BLaER1 treated with 17β-estradiol and CSF1 and Interleukin-3, amounts not matched to agents 10 nM and 100 nM (cell line): ENCODE measurements around the gene TNS1.

Experiments
- H3K27ac ChIP-seq, 11 experiments: shearing (Covaris generic); formaldehyde crosslinking; 2 replicates each; pipeline ENCODE4 v1.8.1; 2022
- H3K27me3 ChIP-seq, 11 experiments: shearing (Covaris generic); formaldehyde crosslinking; 2 replicates each; pipeline ENCODE4 v1.8.1; 2022
- H3K36me3 ChIP-seq, 11 experiments: shearing (Covaris generic); formaldehyde crosslinking; 2 replicates each; pipeline ENCODE4 v1.8.1; 2022
- H3K4me1 ChIP-seq, 10 experiments: shearing (Covaris generic); formaldehyde crosslinking; 2 replicates each; pipeline ENCODE4 v1.8.1; 2022
- H3K4me2 ChIP-seq, 11 experiments: shearing (Covaris generic); formaldehyde crosslinking; 2 replicates each; pipeline ENCODE4 v1.8.1; 2022
- H3K4me3 ChIP-seq, 10 experiments: shearing (Covaris generic); formaldehyde crosslinking; 2 replicates each; pipeline ENCODE4 v1.8.1; 2022
- H3K9ac ChIP-seq, 11 experiments: shearing (Covaris generic); formaldehyde crosslinking; 2 replicates each; pipeline ENCODE4 v1.8.1; 2022
- H3K9me3 ChIP-seq, 11 experiments: shearing (Covaris generic); formaldehyde crosslinking; replicated peaks in 1 of 11; 2 replicates each; pipeline ENCODE4 v1.8.1; 2022
- H4K20me1 ChIP-seq, 11 experiments: shearing (Covaris generic); formaldehyde crosslinking; 2 replicates each; pipeline ENCODE4 v1.8.1; 2022
- Cebpa-rat ChIP-seq, 11 experiments: shearing (Covaris generic); IDR thresholded peaks; 2 replicates each; pipeline ENCODE4 v1.8.1; 2022

Gene TNS1

DNA sequence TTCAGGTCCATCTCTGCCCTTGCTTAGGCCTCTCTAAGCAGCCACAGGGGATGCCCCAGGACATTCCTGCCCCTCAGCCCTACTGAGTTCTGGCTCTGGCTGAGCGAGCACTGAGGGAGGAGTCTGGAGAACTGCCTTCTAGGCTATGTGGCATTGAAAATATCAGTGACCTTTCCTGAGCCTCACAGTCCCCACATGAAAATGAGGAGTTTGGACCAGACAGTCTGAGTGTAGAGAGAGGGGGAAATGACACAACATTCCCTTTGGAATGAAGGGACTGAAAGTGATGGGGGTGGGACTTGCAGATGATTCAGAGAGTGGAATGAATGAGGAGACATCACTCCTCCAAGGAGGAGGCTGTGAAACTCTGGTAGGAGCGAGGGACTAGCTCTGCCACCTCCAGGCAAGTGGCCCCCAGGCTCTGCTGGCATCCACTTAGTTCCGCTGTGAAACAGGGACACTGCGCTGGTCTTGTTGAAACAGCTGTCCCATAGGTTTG is 8.0 kb downstream of the TNS1 start:
- H3K4me3 ChIP-seq = no peak overlapping the region
- no peaks in the 10 kb centered on the region for H3K9me3 ChIP-seq
- peak overlapping the region in 8 of 11 experiments; percentile 26 to 55 (median 44); a peak in 8 of 22 replicates for H3K9ac ChIP-seq
- H3K4me1 ChIP-seq = peaks cover 27 to 40% (median 32%) of the 10 kb centered on the region in 10 experiments
- H3K27ac ChIP-seq = peak overlapping the region in 2 of 11 experiments; percentile 25 to 36; a peak in 3 of 22 replicates
- peaks cover 0 to 27% (median 0%) of the 10 kb centered on the region in 11 experiments; a peak in 7 of 22 replicates for H4K20me1 ChIP-seq
- H3K36me3 ChIP-seq = peaks cover 0 to 41% (median 0%) of the 10 kb centered on the region in 11 experiments; a peak in 7 of 22 replicates
- peak overlapping the region; percentile 53 to 79 (median 71) for H3K4me2 ChIP-seq
- TF ChIP-seq Cebpa-rat (IDR thresholded peaks at IDR 0.05) = no peak
- H3K27me3 ChIP-seq = no peaks in the 10 kb centered on the region; a peak in 1 of 22 replicates

DNA sequence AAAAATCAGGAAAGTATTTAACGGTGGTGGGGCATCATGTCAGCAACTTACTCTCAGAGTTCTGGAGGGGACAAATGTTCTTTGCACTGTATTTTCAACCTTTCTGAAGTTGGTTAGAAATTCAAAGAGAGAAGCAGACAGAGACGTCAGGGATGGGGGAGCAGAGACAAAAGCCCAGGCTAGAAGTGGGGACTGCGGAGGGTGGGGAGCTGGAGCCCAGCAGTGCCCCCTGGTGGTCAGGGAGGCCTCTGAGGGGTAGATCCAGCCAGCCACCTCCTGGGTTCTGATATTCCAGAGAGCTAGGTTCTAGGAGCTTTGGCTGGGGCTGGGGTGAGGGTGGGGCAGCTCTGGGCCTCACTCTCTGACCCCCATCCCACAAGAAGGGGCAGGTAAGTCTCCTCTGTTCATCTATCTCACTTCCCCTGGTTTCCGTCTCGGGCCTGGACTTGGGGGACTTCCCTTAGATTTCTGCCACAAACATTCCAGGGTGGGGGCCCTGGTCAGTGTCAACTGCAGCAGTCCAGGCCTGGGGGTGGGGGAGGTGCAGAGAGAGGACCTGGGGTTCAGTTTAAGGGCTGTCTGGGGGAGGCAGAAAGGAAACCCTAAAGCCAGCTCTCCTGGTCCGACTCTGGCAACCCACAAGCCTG is 8.9 kb downstream of the TNS1 start:
- H3K27me3 ChIP-seq = no peaks in the 10 kb centered on the region; a peak in 1 of 22 replicates
- H3K36me3 ChIP-seq = peaks cover 0 to 45% (median 6%) of the 10 kb centered on the region in 11 experiments; a peak in 8 of 22 replicates
- H3K4me3 ChIP-seq = no peak overlapping the region
- peak overlapping the region in 3 of 11 experiments; percentile 11 to 36 (median 25); a peak in 3 of 22 replicates for H3K27ac ChIP-seq
- peak overlapping the region; percentile 53 to 79 (median 71); a peak in 21 of 22 replicates for H3K4me2 ChIP-seq
- TF ChIP-seq Cebpa-rat (IDR thresholded peaks at IDR 0.05) = no peak
- peak overlapping the region in 8 of 11 experiments; percentile 26 to 55 (median 44); a peak in 6 of 22 replicates for H3K9ac ChIP-seq
- H4K20me1 ChIP-seq = peaks cover 0 to 29% (median 0%) of the 10 kb centered on the region in 11 experiments; a peak in 5 of 22 replicates
- peaks cover 27 to 40% (median 32%) of the 10 kb centered on the region in 10 experiments for H3K4me1 ChIP-seq
- H3K9me3 ChIP-seq = no peaks in the 10 kb centered on the region

DNA sequence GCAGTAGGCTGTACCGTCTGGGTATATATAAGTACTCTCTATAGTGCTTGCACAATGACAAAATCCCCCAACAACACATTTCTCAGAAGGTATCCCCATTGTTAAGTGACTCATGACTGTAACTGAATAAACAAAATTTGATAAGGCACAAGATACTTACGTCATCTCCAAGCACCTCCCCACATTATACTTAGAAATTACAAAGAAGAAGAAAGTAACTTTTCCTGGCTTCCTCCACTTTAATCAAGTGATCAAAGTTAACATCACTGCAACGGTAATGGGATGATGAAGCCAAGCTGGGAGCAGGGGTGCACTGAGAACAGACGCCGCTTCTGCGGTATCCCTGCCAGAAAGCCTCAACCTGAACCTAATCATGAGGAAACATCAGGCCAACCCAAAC is 9.7 kb downstream of the TNS1 start:
- no peak for TF ChIP-seq Cebpa-rat (IDR thresholded peaks at IDR 0.05)

DNA sequence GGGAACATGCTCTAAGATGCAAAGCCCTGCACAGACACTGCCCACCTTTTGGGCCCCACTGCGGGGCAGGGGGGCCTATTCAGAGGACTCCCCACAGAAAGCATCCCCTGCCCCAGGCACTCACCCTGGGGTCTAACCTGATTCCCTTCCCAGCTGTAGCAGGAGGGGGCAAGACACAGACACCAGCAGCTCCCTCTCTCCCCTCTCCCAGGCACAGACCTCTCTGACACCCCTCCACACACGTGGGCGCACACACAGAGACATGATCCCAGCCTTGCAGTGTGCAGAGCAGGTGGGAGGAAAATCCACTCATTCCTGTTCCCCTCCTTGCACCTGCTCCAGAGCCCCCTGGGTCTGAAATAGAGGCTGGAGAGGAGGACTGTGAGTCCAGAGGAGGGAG is 10.7 kb downstream of the TNS1 start:
- peaks cover 32 to 49% (median 37%) of the 10 kb centered on the region in 10 experiments for H3K4me1 ChIP-seq
- H3K27ac ChIP-seq = no peak overlapping the region
- peaks cover 0 to 44% (median 9%) of the 10 kb centered on the region in 11 experiments; a peak in 10 of 22 replicates for H4K20me1 ChIP-seq
- no peak overlapping the region for H3K4me2 ChIP-seq
- H3K27me3 ChIP-seq = no peaks in the 10 kb centered on the region; a peak in 1 of 22 replicates
- H3K4me3 ChIP-seq = no peak overlapping the region
- H3K36me3 ChIP-seq = peaks cover 0 to 50% (median 9%) of the 10 kb centered on the region in 11 experiments; a peak in 9 of 22 replicates
- no peaks in the 10 kb centered on the region for H3K9me3 ChIP-seq
- no peak overlapping the region for H3K9ac ChIP-seq
- no peak for TF ChIP-seq Cebpa-rat (IDR thresholded peaks at IDR 0.05)

More for the DNA sequence above, 9.7 kb downstream of the TNS1 start:
- H3K4me1 ChIP-seq = peaks cover 31 to 47% (median 35%) of the 10 kb centered on the region in 10 experiments
- no peak overlapping the region for H3K4me3 ChIP-seq
- peaks cover 0 to 34% (median 1%) of the 10 kb centered on the region in 11 experiments; a peak in 8 of 22 replicates for H4K20me1 ChIP-seq
- no peaks in the 10 kb centered on the region; a peak in 1 of 22 replicates for H3K27me3 ChIP-seq
- no peak overlapping the region for H3K27ac ChIP-seq
- no peaks in the 10 kb centered on the region for H3K9me3 ChIP-seq
- peaks cover 0 to 41% (median 8%) of the 10 kb centered on the region in 11 experiments; a peak in 8 of 22 replicates for H3K36me3 ChIP-seq
- H3K9ac ChIP-seq = 0 out of 22 replicates have a peak overlapping the region, but pooled peaks of 1 of the 11 experiments have one; percentile 4
- no peak overlapping the region for H3K4me2 ChIP-seq

DNA sequence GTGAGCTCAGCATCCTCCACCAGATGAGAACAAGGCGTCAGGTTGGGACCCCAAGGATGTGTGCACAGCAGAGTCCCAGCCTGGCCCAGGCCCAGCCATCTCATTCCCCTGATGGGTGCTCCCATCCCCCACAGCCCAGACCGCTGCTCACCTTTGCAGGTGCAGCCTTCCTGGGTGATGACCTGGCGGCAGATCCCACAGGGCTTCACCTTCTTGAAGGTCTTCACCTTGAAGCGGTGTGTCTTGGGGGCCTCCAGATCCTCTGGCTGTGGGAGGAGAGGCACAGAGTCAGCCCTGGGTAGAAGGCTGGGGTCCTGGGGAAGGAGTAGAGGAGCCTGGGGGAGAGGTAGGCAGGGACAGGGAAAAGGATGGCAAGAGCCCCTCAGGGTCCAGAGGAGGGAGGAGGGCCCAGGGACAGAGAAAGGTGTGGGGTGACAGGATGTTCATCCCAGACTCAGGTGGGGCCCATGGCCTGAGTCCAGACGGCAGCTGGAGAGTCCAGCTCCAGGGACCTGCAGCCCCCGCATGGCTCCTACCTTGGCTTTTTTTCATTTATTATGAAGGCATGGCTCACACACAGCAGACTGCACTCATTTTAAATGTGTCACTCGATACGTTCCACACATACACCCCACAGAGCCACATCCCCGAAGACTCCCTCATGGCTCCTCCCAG is 11.9 kb downstream of the TNS1 start:
- Histone ChIP-seq H3K27me3 (no peaks in the 10 kb centered on the region; a peak in 1 of 22 replicates), H3K4me1 (peaks cover 20 to 45% (median 27%) of the 10 kb centered on the region in 10 experiments), H3K36me3 (peaks cover 0 to 61% (median 21%) of the 10 kb centered on the region in 11 experiments; a peak in 11 of 22 replicates), H3K4me2 (no peak overlapping the region), H4K20me1 (peaks cover 0 to 45% (median 9%) of the 10 kb centered on the region in 11 experiments; a peak in 10 of 22 replicates), H3K9ac (no peak overlapping the region), H3K4me3 (no peak overlapping the region), H3K9me3 (no peaks in the 10 kb centered on the region), H3K27ac (no peak overlapping the region)
- no peak for TF ChIP-seq Cebpa-rat (IDR thresholded peaks at IDR 0.05)

DNA sequence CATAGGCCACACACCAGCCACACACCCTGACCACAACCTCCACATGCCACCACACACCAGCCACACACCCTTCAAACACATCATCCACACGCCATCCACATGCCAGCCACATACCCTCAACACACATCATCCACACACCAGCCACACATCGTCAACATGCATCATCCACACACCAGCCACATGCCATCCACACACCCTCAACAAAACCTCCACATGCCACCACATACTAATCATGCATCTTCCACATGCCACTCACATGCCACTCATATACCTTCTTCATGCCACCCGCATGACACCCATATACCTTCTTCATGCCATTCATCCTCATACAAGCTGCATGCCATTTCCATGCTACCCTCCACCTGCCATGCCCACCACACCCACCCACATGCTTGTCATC is 12.4 kb downstream of the TNS1 start:
- no peak overlapping the region for H3K27ac ChIP-seq
- no peak overlapping the region for H3K9ac ChIP-seq
- H3K36me3 ChIP-seq = peaks cover 0 to 67% (median 26%) of the 10 kb centered on the region in 11 experiments; a peak in 11 of 22 replicates
- H3K9me3 ChIP-seq = no peaks in the 10 kb centered on the region
- H3K4me2 ChIP-seq = no peak overlapping the region
- no peak overlapping the region for H3K4me3 ChIP-seq
- no peak for TF ChIP-seq Cebpa-rat (IDR thresholded peaks at IDR 0.05)
- no peaks in the 10 kb centered on the region; a peak in 1 of 22 replicates for H3K27me3 ChIP-seq
- peaks cover 15 to 40% (median 21%) of the 10 kb centered on the region in 10 experiments for H3K4me1 ChIP-seq
- peaks cover 0 to 41% (median 9%) of the 10 kb centered on the region in 11 experiments; a peak in 10 of 22 replicates for H4K20me1 ChIP-seq

DNA sequence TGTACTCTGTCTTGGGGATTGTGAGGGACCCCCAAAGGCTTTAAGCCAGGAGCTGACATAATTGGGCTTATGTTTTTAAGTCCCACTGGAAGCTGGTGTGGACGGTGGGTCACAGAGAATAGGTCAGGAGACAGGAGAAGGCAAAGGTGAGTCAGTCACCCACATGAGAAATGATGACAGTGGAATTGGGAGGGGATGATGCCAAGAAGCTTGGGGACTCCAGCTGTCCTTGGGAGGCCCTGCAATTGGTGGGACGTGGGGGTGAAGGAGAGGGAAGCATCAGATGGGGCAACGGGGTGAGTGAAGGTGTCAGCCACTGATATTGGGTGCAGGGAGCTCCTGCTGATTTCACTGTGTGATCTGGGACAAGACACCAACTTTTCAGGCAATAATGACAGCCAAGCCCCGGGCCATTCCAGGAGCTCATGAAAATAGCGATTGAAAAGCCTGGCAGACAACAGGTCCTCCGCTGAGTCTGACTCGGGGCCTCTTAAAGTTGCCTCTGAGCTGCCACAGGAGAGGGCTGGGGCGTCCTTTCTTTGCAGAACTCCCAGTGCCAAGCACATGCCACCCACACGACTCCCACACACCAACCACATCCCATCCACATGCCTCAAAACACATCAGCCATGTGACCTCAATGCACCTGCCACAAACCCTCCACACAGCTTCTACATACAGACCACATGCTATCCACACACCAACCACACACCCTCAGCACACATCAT is 13.4 kb downstream of the TNS1 start:
- H4K20me1 ChIP-seq = peaks cover 0 to 35% (median 9%) of the 10 kb centered on the region in 11 experiments; a peak in 10 of 22 replicates
- no peak for TF ChIP-seq Cebpa-rat (IDR thresholded peaks at IDR 0.05)
- no peaks in the 10 kb centered on the region; a peak in 1 of 22 replicates for H3K27me3 ChIP-seq
- no peak overlapping the region for H3K4me3 ChIP-seq
- peak overlapping the region in 1 of 11 experiments; percentile 33; a peak in 2 of 22 replicates for H3K9ac ChIP-seq
- peaks cover 5 to 32% (median 11%) of the 10 kb centered on the region in 10 experiments for H3K4me1 ChIP-seq
- H3K36me3 ChIP-seq = peaks cover 0 to 68% (median 30%) of the 10 kb centered on the region in 11 experiments; a peak in 11 of 22 replicates
- no peaks in the 10 kb centered on the region for H3K9me3 ChIP-seq
- no peak overlapping the region for H3K27ac ChIP-seq
- H3K4me2 ChIP-seq = no peak overlapping the region; a peak in 1 of 22 replicates

DNA sequence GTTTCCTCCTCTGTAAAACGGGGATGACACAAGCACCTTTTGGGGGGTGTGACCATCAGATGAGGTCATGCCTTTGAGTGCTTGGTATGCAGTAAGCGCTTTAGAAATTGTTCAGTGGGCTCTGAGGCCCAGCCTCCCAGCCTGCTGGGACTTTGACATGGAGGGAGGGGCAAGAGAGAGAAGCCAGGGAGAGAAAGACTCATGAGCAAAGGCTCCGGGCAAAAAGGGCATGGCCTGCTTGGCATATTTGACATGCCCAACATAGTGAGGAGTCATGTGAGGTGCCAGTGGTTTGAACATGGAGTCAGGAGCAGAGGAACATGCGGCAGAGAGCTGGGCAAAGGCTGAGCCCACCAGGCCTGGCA is 14.0 kb downstream of the TNS1 start:
- H3K4me2 ChIP-seq = peak overlapping the region in 1 of 11 experiments; percentile 67; a peak in 2 of 22 replicates
- H3K4me3 ChIP-seq = no peak overlapping the region
- H3K27me3 ChIP-seq = no peaks in the 10 kb centered on the region; a peak in 1 of 22 replicates
- H4K20me1 ChIP-seq = peaks cover 0 to 31% (median 9%) of the 10 kb centered on the region in 11 experiments; a peak in 10 of 22 replicates
- no peaks in the 10 kb centered on the region for H3K9me3 ChIP-seq
- no peak overlapping the region; a peak in 1 of 22 replicates for H3K9ac ChIP-seq
- H3K27ac ChIP-seq = no peak overlapping the region
- H3K36me3 ChIP-seq = peaks cover 0 to 74% (median 36%) of the 10 kb centered on the region in 11 experiments; a peak in 11 of 22 replicates
- H3K4me1 ChIP-seq = peaks cover 0 to 31% (median 6%) of the 10 kb centered on the region in 10 experiments; a peak in 12 of 20 replicates
- no peak for TF ChIP-seq Cebpa-rat (IDR thresholded peaks at IDR 0.05)
